Fibroblast of lung (primary cell): ENCODE data around the gene LILRB2.

Experiments
- EZH2 ChIP-seq: IDR thresholded peaks from 2 replicates; pipeline ENCODE4 v1.5.1; 2012; ENCODE audit warnings: low read length, control low read depth, mild to moderate bottlenecking; ENCODE audit errors: missing control alignments
- TF ChIP-seq, protein P1 (sequence below), 2 donors: IDR thresholded peaks in 1 of 2; conservative IDR thresholded peaks in 1 of 2; 1 replicate in 1 of 2; 2 replicates in 1 of 2; pipeline ENCODE4 v1.5.1; 2011 to 2012; ENCODE audit warnings: low read length in 2 of 2, control low read depth in 1 of 2, inconsistent platforms in 1 of 2, low read depth in 1 of 2, mild to moderate bottlenecking in 1 of 2

DNA sequence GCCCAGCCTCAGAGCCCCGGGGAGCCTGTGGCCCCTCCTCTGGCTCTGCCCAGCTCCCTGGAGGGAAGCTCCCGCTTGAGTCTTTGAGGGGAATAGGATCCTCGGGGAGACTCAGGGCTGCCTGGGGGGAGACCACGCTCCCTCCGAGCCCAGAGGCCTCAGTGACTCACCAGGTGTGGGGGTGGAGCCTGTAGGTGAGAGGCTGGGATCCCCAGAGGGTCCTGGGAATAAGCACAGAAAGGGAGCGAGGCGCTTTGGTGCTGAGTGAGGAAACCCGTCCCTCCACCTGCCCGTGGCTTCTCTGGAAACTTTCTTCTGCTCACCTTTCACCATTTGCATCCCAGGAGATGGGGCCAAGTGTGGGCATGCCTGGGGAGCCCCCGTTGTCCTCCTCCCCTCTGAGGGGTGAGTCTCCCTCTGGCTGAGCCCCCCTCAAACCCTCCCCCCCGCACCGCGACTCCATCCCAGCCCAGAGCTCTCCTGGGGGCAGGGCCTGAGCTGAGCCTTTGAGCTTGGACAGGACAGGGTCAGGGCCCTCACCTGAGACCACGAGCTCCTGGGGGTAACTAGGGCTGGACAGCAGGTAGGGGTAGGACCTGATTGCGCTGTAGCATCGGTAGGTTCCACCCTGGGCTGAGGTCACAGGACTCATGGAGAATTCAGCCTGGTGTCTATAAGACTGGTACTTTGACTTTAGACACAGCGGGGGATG lies 26.6 kb downstream of the LILRB2 start:
- TF ChIP-seq, protein P1, sequence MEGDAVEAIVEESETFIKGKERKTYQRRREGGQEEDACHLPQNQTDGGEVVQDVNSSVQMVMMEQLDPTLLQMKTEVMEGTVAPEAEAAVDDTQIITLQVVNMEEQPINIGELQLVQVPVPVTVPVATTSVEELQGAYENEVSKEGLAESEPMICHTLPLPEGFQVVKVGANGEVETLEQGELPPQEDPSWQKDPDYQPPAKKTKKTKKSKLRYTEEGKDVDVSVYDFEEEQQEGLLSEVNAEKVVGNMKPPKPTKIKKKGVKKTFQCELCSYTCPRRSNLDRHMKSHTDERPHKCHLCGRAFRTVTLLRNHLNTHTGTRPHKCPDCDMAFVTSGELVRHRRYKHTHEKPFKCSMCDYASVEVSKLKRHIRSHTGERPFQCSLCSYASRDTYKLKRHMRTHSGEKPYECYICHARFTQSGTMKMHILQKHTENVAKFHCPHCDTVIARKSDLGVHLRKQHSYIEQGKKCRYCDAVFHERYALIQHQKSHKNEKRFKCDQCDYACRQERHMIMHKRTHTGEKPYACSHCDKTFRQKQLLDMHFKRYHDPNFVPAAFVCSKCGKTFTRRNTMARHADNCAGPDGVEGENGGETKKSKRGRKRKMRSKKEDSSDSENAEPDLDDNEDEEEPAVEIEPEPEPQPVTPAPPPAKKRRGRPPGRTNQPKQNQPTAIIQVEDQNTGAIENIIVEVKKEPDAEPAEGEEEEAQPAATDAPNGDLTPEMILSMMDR (conservative IDR thresholded peaks at IDR 0.05 in 1 of 2, IDR thresholded peaks at IDR 0.05 in 1 of 2; ENCODE audit: low read depth in 1 of 2, low read length in 2 of 2), result no peak
- TF ChIP-seq EZH2, result no peak
